DMS153 (cell line): ENCODE measurements around the gene GLCE.

Source experiments
- DNase-seq: peaks from one replicate; lab custom pipeline; 2025; lab: John Stamatoyannopoulos, UW

Gene GLCE

DNA sequence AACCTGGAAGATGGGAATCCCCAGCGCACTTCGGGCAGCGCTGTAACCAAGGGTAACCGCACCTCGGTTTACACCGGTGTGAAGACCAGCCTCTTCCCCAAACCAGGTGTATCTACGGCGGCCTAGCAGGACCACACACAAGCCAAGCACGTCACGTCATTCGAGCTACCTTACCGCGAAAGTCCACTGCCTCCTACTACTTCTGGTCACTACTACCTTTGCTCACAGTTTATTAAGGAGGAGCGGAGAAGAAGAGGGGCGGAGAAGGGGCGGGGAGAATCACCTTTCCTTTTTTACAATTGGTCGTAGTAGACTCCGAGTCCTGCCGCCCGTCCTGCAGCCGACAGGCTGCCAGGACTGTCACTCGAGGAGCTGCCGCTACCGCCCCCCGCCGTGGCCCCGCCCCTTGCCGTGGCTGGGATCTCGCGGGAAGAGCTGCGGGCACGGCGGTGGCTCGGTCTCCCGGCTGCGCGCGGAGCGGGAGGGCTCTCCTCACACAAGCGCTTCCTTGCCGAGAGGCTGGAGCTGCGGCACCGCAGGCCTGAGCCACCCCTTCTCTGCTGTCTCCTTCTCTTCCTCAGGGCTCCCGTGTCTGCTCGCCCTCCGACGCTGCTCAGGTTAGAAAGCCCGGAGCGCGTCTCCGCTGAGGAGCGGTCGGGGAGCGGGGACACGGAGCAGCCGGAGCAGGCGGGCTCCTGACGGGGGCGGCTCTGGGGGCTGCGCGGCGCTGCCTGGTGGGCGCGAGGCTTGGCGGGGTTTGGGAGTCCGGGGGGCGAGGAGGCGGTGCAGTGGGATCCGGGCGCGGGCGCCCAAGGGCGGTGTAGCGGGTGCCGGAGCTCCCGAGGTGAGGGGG is at the start of gene GLCE:
Gene GLCE (plus strand): TSS at position 495 of the 853 bp plus-strand sequence. CDS start 95,172 bp downstream, outside the sequence.
- DNase-seq, result peak; percentile 85

DNA sequence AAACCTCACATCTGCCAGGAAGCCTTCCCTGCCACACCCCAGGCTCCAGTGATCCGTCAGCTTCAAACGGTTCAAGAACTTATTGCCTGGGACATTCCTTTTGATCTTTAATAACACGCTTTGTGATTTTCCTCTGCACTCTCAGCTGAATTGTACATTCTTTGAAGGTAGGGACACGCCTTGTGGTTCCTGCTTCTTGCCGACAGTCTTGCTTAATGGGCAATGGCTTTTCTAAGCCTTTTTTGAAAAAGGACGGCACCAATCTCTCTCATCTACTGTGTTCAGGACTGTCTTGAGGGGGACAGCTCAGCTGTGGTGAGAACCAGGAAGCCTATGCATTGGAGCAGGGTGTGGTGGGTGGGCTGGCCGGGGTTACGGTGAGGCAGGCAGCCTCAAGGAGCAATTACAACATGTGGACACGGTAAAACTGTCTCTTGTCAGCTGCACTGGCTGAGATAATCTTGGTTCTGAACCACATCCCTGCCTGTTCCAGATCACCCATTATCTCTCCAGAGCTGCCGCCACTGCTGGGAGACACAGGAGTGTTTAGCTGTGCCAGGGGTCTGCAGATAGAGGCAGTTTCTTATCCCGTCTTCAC is 46.0 kb upstream of the GLCE start:
- no peak for DNase-seq

DNA sequence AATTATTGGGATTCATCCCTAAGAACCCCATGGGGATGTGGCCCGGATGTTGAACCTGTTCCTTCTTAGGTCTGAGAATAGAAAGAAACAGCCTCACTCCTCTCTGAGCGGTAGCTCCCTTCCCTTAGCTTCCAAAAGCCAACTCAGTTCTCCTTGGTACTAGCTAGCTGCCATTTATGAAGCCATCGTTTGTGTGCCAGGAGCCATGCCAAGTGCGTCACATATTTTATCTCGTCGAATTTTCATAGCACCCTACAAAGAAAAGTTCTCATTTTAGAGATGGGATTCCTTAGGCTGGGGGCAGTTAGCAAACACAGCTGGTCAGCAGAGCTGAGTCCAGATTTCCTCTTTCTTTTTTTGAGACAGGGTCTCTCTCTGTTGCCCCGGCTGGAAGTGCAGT is 45.4 kb upstream of the GLCE start:
- DNase-seq, result no peak

DNA sequence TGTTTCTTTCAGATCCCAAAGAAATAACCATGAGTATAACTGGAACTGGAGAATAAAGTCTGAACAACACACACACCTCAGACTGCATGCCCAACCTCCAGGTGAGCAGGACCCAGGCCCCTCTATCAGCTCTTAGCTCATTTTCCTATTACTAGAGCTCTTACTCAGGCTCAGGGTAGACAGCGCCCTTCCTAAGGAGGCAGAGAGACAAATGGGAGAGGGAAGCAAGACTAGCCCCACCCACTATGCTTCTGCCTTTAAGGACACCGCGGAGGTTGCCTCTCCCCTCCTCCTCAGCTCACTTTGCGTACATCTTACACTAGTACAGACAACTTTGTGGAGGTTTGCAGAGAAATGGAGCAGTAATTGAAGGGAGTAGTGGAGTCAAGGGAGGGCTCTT is 44.0 kb upstream of the GLCE start:
- no peak for DNase-seq

DNA sequence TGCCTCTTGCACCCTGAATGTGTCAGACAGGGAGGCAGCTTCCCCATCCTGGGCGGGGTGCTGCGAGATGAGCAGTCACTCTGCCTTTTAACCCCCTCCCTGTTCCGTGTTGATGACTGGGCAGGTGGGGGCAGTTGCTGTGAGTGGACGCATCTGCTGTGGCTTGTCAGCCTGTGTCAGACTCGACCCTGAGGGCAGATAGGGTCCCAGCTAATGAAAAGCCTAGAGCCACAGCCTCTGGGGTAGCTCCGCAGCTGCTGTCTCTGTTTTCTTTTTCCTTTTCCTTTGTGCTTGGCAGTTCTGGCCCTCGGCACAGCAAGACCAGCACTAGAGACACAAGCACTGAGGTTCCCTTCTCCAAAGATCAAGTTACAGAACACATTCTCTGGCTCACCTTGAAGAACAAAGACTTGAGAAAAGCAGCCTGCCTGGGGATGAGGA is 43.0 kb upstream of the GLCE start:
- no peak for DNase-seq

DNA sequence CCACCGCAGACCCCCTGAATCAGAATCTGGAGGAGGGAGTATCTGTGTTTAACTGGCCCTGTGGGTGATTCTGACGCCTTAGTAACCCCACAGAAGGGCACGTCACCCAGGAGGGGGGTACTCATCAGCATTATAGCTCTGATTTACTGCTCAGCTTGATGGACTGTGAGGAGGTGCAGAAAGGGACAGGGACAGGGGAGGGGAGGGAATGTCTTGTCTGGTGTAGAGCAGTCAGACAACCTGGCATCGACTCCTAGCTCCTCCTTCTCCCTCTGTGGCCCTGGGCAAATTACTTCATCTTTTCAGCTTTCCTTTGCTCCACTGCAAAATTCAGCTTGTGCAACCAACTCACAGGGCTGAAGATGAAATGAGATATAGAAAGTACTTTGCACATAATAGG is 42.3 kb upstream of the GLCE start:
- no peak for DNase-seq

DNA sequence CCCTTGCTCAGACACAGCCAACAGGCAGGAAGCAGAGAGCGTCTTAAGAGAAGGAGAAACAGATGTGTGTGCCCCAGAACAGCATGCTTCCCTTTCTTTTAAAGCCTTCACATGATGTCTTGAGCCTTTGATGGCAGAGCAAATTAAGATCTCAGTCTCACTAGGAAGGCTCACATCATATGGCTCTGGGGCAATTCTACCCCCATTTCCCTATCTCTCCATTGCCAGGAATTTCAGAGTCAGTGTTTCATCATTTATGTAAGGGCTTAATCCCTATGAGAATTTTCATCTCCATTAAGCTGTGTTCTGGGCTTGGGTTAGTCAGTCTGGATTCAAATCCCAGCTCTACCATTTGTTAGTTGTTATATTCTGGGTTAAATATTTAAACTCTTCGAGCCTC is 41.4 kb upstream of the GLCE start:
- DNase-seq, result no peak

DNA sequence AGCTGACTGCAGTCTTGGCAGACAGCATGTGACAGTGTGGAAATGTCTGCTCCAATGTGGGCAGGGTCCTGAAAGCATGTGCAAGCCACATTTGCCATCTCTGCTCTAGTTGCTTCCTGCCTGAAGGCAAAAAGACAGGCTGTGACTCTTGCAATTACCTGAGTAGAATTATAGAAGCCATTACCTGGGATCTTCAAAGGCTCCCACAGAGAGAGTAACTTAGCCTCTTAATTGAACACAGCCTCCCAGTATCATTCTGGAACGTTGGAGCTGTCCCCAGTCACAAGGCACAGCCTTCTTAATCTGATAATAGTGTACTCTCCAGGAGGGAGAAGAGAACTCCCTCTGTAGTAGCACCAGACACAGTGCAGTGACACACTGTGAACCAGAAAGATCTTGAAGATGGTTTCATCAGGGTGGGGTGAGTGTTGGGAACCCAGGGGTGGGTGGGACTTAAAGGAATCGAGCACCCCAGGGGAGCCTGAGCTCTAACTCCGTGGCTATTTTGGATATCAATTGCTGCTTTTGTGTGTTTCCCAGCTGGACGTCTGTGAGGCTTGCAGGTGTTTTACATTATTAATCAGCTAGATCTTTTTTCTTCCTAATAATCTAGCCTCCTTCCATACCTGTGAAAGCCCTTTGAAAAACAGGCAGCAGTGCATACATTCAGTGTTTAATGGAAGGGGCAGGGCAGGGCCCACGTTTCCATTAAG is 40.6 kb upstream of the GLCE start:
- DNase-seq, result no peak

DNA sequence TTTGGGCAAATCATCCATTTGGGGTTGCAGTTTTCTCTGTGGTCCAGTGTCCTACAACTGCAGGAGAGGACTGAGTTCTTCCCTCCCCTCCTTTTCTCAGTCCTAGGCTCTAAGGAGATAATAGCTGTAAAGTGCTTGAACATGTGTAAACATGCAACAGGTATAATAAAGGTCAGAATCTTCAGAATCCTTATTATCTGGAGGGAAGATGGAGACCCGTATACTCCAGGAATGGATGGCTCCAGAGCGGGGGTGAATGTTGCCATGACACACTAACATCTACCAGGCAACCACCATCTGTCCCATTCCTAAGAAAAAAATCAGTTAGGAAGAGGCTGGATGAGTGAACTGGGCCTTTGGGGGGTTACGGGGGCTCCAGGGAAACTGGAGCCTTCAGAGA is 39.7 kb upstream of the GLCE start:
- DNase-seq, result no peak

DNA sequence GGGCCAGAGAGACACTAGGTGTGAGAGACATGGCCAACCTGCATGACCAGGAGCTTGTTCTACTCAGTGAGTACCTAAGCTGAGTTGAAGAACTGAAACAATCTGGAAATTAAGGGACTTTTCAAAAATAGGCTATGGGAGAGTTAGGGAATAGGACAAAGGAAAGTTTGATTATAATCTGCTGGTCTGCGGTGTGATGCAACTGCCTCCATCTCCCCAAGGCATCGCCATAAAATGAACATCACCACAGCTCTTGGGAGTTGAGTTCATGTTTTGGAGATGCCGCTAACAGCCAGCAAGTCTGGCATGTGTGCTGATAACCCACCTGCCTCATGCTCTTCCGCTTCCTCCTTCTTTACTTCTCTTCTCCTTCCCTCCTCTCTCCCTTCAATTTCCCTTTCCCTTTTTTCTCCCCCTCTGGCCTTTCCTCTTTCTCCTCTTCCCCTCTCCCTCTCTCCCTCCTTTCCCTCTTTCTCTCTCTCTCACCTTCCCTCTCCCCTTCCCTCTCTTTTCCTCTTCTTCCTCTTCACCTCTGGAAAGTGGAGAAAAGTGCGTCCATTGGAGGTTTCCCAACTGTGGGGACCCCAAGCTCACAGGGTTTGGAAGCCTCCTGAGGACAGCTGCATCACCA is 39.1 kb upstream of the GLCE start:
- no peak for DNase-seq

DNA sequence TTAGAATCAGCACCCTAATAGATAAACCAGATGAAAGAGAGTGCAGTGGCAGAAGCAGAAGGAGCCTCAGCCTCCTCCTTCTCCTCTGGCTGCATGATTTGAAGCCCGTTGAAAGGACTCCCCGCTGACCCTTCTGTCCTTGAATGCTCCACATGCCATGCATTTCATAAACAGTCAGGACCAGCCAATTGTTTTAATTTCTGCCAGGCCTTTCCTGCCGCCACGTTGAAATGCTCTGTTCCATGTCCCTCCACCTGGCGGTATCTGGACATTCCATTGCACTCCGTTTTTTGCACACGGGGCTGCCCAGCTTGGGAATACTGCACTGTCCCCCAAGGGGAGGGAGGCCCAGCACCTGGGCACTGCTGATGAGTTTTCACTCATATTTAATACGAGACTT is 35.2 kb upstream of the GLCE start:
- DNase-seq, result no peak

DNA sequence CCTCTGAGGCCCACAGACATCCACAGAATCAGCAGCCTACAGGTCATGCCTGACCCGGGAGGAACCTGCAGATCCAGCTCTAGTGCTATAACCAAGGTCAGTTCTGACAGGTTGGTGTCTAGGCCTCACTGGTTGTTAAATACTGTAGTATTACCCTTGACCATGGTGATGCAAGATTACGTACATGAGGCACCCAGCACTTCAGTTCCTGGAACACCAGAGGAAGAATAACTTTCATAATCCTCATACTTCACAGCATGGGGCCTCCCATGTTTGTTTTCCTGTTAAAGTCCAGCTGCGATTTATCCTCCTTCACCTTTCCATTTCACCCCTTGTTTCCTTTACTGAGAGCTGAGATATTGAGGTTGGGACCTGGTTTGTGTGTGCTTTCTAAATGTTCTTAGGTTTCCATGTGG is 34.4 kb upstream of the GLCE start:
- DNase-seq, result peak; percentile 1

DNA sequence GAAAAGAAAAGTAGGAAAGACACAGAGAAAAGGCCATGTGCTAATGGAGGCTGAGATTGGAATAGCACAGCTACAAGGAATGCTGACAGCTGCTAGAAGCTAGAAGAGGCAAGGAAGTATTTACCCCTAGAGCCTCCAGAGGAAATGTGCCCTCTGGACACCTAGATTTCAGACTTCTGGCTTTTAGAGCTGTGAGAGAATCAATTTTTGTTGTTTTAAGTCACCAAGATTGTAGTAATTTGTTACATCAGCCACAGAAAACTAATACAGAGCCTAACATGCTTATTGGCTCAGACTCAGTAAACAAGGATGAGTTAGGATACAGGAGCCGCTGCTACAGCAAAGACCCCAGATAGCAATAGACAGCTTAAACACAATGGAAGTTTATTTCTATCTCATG is 33.1 kb upstream of the GLCE start:
- DNase-seq, result no peak

DNA sequence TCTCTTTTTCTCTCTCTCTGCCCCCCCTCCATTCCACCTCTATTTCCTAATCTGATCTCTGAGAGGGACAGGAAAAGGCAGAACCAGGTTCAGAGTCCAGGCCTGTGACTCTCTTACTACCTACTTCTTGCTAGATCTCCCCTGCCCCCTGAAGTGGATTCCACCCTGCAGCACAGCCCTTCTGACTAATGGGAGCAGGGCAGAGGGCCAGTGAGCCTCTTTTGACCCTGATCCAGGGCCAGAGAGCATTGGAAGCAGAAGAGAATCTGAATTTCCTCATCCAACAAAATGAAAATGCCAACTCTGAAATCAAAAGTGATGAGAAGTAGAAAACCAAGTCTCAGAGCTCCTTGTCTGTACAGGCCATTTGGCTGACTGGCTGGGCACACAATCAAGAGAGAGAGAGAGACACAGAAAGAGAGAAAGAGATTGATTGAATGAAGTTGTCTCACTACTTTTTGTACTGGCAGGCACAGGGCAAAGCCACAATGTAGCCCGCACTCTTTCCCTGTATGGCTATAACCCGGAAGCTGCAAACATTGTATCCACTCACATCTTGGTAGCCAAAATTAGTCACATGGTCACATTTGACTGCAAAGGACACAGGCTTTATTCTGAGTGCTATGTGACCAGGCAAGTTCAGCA is 31.6 kb upstream of the GLCE start:
- no peak for DNase-seq

DNA sequence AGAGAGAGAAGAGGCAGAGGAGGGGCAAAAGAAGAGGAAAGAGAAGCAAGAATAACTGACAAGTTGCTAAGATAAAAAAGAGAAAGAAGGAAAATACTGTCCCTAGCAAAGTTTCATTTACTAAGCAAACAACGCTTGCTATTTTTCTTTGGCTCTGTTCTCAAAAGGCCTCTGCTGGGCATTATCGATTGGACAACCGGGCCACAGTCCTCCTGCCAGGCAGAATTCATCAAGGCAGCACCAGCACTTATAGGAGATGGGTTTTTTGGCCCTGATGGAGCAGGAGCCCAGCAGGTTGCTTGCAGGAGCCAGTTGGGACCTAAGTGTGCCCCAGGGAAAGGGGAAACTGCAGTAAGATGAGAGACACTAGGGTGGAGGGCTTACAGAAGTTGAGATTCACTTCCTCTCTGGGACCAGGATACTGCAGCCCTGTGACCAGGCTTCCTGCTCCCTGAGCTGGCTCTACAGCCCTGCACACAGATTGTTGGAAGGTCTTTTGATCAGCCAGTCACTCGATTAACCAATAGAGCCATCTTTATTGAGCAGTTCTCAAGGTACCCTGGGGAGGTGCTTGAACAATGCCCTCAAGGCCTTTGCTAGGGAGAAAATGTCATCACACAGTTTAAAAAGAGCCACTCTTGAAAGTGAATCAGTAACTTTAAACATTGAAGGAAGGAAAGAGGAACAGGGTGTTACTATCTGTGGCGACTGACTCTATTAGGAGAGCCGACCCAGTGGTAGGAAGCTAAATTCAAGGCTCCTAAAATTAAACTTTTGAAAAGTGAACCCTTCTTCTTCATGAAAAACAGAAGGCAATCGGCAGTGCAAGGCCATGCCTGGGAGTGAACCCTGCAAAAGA is 28.8 kb upstream of the GLCE start:
- DNase-seq, result no peak

DNA sequence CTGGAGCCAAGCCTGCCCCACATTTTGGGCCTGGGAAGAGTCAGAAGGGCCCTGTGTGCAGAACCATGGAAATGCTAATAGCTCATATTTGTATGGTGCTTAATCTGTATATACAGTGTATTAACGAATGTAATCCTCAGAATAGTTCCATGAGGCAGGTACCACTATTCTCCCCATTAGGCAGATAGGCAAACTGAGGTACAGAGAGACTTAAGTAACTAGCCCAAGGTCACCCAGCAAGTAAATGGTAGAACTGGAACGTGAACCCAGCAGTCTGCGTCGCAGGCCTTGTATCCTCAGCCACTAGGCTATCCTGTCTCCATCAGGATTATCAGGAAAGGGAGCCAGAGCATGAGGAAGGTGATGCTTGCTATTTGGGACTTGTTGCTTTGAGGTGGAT is 28.0 kb upstream of the GLCE start:
- DNase-seq, result no peak

DNA sequence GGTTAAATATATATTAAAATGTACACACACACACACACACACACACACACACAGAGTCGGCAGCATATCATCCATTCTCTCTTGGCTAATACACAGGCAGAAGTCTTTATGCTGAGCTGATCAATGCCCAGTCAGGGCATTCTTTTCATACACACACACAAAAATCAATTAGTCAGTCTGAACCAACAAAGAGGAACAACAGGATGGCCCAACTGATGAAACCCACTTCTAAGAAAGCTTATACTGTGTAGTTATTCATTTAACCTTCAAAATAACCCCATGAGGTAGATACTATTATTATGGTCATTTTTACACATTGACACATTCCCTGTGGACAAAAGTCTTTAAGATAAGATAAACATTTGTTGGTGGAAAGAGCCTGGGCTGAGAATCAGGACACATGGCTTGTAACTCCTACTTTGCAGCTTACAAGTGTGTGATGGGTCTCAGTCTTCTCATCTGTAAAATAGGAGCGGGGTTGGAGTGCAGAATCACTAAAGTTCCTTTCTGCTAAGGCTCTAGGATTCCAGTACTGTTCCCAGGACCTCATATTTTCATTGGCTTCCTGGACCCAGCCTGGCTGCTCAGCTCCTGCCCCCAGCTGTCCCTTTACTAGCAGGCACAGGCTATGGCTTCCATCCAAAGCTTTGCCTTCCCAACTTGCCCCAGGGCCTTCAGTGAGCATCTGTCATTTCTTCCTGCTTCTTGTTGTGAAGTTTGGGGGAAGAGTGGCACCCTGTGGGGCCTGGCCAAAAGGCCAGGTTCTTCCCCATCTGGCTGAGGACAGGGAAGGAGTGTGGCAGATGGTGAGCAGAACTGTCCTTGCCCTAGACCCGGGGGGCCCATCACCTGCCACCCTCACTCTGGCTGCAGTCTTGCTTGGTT is 27.2 kb upstream of the GLCE start:
- DNase-seq, result no peak

DNA sequence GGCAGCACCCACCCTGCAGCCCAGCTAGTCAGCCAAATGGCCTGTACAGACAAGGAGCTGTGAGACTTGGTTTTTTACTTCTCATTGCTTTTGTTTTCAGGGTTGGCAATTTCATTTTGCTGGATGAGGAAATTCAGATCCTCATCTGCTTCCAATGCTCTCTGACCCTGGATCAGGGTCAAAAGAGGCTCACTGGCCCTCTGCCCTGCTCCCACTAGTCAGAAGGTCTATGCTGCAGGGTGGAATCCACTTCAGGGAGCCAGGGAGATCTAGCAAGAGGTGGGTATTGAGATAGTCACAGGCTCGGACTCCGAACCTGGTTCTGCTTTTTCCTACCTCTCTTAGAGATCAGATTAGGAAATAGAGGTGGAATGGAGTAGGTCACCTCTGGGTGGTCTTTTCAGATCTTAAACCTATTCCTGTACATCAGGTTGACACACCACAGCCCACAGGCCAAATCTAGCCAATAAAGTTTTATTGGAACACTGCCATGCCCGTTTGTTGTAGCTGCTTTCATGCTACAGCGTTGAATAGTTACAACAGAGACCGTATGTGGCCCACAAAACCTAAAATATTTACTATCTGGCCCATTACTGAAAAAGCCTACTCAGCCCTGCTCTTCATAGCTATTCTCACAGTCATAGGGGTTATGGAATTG is 26.4 kb upstream of the GLCE start:
- no peak for DNase-seq

DNA sequence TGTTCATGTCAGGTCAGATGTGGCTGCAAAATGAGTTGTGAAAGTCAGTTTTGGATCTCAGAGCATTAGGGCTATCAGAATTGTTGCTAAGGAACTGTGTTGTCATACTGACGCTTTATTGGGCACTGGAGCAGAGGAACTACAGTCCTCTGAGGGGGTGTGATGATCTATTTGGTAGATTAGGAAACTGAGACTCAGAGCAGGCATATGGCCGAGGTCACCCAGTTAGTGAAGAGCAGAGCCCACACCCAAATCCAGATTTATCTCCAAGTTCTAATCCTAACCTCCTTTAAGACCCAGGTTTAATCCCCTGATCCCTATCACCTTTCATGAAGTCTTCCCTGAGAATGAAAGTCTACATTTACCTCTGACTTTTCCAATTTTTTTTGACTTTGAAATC is 25.6 kb upstream of the GLCE start:
- DNase-seq, result no peak

DNA sequence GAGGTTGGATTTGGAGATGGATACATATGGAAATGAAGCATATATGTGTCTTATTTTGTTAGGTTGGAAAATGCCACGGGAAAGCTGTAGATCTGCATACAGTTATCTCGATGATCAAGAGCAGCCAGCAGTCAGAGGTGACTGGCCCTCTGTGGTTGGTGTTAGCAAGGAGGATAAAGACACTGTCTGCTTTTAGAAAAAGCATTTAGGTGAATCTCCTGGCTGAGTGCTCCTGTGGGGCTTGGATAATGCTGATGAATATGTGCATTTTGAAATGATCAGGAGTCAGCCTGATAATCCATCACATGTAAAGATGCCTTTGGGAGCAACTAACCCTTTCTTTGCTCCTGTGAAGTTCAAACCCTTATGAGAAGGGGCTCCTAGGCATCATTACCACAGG is 24.9 kb upstream of the GLCE start:
- DNase-seq, result no peak
